ENCODE measurements around the gene B4GAT1.

GRCh38 chr11:66359662-66360087 lies 12.2 kb upstream of the B4GAT1 start:
- no peak for TF ChIP-seq CTCF (IDR thresholded peaks at IDR 0.05)
- no peak for TF ChIP-seq POLR2A (IDR thresholded peaks at IDR 0.05)

Measured in testis (tissue), 2 donors.